Measurements from ENCODE around the gene SZT2. TPM values are rescaled to one million over a fixed set of nuclear protein-coding genes. Genes with fewer than 3 reads are reported as not detected.
"Not testable (repeated sequence)": the region's sequence is repeated elsewhere in the genome, so short reads cannot be mapped to it uniquely, and the experiment has no call there.

SZT2 gene
- total RNA-seq, 1 donor from 2014 or later = 63.6 TPM

GRCh38 chr1:43405219-43405875 lies 15.6 kb downstream of the SZT2 start:
- DNase-seq (ENCODE audit: extremely low spot score, unreplicated experiment) = no peak
- H3K9me3 Mint-ChIP-seq (ENCODE audit: unreplicated experiment) = no peaks in the 10 kb centered on the region
- no peak for TF ChIP-seq CTCF (IDR thresholded peaks at IDR 0.05)
- H3K27ac Mint-ChIP-seq (ENCODE audit: unreplicated experiment) = no peak overlapping the region
- no peaks in the 10 kb centered on the region for H3K27me3 Mint-ChIP-seq (ENCODE audit: unreplicated experiment)
- H3K4me1 Mint-ChIP-seq (ENCODE audit: unreplicated experiment) = no peaks in the 10 kb centered on the region
- peaks cover 51% of the 10 kb centered on the region for H3K36me3 Mint-ChIP-seq (ENCODE audit: unreplicated experiment)
- H3K4me3 Mint-ChIP-seq (ENCODE audit: unreplicated experiment) = no peak overlapping the region

- Mint-ChIP-seq H3K4me3 (ENCODE audit: unreplicated experiment) (no peak overlapping the region), H3K27ac (ENCODE audit: unreplicated experiment) (no peak overlapping the region), H3K27me3 (ENCODE audit: unreplicated experiment) (no peaks in the 10 kb centered on the region), H3K4me1 (ENCODE audit: unreplicated experiment) (no peaks in the 10 kb centered on the region), H3K9me3 (ENCODE audit: unreplicated experiment) (no peaks in the 10 kb centered on the region), H3K36me3 (ENCODE audit: unreplicated experiment) (peaks cover 54% of the 10 kb centered on the region)
- DNase-seq (ENCODE audit: extremely low spot score, unreplicated experiment) = no peak
- TF ChIP-seq CTCF (IDR thresholded peaks at IDR 0.05) = no peak
Measured at GRCh38 chr1:43405876-43406234, 16.2 kb downstream of the SZT2 start.

GRCh38 chr1:43410571-43410970 lies 20.9 kb downstream of the SZT2 start:
- peaks cover 38% of the 10 kb centered on the region for H3K36me3 Mint-ChIP-seq (ENCODE audit: unreplicated experiment)
- TF ChIP-seq CTCF (IDR thresholded peaks at IDR 0.05) = no peak
- H3K4me1 Mint-ChIP-seq (ENCODE audit: unreplicated experiment) = no peaks in the 10 kb centered on the region
- no peak overlapping the region for H3K27ac Mint-ChIP-seq (ENCODE audit: unreplicated experiment)
- no peak for DNase-seq (ENCODE audit: extremely low spot score, unreplicated experiment)
- H3K4me3 Mint-ChIP-seq (ENCODE audit: unreplicated experiment) = no peak overlapping the region
- H3K9me3 Mint-ChIP-seq (ENCODE audit: unreplicated experiment) = no peaks in the 10 kb centered on the region
- no peaks in the 10 kb centered on the region for H3K27me3 Mint-ChIP-seq (ENCODE audit: unreplicated experiment)

DNA sequence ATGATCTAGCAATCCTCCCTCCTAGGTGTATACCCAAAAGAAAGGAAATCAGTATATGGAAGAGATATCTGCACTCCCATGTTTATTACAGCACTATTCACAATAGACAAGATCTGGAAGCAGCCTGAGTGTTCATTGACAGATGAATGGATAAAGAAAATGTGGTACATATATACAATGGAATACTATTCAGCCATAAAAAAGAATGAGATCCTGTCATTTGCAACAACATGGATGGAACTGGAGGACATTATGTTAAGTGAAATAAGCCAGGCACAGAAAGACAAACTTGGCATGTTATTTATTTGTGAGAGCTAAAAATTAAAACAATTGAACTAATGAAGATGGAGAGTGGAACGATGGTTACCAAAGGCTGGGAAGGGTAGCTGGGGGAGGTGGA lies 23.7 kb downstream of the SZT2 start:
- H3K4me1 Mint-ChIP-seq (ENCODE audit: unreplicated experiment); H3K27me3 Mint-ChIP-seq (ENCODE audit: unreplicated experiment); H3K9me3 Mint-ChIP-seq (ENCODE audit: unreplicated experiment); H3K27ac Mint-ChIP-seq (ENCODE audit: unreplicated experiment); H3K4me3 Mint-ChIP-seq (ENCODE audit: unreplicated experiment); DNase-seq (ENCODE audit: extremely low spot score, unreplicated experiment): not testable (repeated sequence)
- peaks cover 24% of the 10 kb centered on the region for H3K36me3 Mint-ChIP-seq (ENCODE audit: unreplicated experiment)

- peaks cover 18% of the 10 kb centered on the region for H3K36me3 Mint-ChIP-seq (ENCODE audit: unreplicated experiment)
- no peak overlapping the region for H3K27ac Mint-ChIP-seq (ENCODE audit: unreplicated experiment)
- DNase-seq (ENCODE audit: extremely low spot score, unreplicated experiment) = no peak
- no peaks in the 10 kb centered on the region for H3K27me3 Mint-ChIP-seq (ENCODE audit: unreplicated experiment)
- no peaks in the 10 kb centered on the region for H3K4me1 Mint-ChIP-seq (ENCODE audit: unreplicated experiment)
- TF ChIP-seq CTCF (IDR thresholded peaks at IDR 0.05) = peak; percentile 71
- H3K4me3 Mint-ChIP-seq (ENCODE audit: unreplicated experiment) = no peak overlapping the region
- H3K9me3 Mint-ChIP-seq (ENCODE audit: unreplicated experiment) = no peaks in the 10 kb centered on the region
Measured at GRCh38 chr1:43414634-43415223, 25.0 kb downstream of the SZT2 start.
